Activated naive CD4-positive, alpha-beta T cell treated with Interleukin-2 at 50 U/mL for 16 hours (primary cell): ENCODE results near the gene STING1.

Experiments used
- DNase-seq: peaks from one replicate; pipeline ENCODE4 v3.0.0-alpha.2; 2020

STING1 gene

GRCh38 chr5:139438707-139439012, 43.9 kb downstream of the STING1 start:
- DNase-seq = no peak

GRCh38 chr5:139435676-139436075, 46.9 kb downstream of the STING1 start:
- DNase-seq = no peak

DNA sequence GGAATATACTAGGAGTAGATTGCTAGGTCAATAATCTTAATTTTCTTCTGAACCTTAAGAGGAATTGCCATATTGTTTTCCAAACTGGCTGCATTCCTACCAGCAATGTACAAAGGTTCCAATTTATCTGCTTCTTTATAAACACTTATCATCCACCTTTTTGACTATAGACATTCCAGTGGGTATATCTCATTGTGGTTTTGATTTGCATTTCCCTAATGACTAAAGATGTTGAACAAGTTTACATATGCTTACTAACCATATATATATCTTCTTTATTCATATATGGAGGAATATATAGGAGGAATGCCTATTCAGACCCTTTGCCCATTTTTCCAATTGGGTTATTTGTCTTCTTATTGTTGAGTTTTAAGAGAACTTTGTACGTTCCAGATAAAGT, 50.9 kb downstream of the STING1 start:
- no peak for DNase-seq

GRCh38 chr5:139430015-139430414, 52.5 kb downstream of the STING1 start:
- DNase-seq = no peak

DNA sequence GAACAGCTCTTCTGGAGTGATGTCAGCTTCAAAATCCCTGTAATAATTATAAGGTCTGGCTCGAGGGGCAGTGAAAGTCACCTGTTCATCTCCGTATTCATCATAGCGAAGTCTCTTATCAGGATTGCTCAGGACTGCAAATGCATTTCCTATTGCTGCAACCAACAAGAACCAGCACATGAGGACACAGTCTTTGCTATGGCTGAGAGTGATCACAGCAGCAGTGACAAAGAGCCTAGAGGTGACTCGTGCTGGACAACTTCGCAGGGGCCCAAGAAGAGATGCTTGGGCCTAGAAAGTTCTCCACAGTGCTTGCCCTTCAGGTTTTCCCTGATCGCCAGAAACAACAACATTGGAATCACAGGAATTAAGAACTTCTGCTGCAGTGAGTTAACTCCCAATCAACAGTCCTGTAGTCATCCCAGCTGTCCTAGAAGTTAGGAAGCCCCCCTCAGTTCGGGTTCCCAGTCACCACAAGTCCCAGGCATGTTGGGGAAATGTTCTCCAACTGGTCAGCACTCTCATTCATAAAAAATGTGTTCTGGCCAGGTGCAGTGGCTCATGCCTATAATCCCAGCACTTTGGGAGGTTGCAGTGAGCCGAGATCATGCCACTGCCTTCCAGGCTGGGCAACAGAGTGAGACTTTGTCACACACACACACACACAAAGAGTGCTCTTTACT, 56.2 kb downstream of the STING1 start:
- no peak for DNase-seq
